Nephron (organoid): Measurements from ENCODE around the gene EPSTI1.

Experiments
- H3K27ac Mint-ChIP-seq, 3 experiments: 2 replicates each; pipeline ENCODE4 v1.8.0; 2020; ENCODE audit warnings: mixed read lengths in 3 of 3, mild to moderate bottlenecking in 2 of 3, moderate library complexity in 1 of 3
- H3K27me3 Mint-ChIP-seq: 2 replicates; pipeline ENCODE4 v1.8.0; 2021; ENCODE audit warnings: low read depth, mild to moderate bottlenecking, moderate library complexity, mixed read lengths
- H3K36me3 Mint-ChIP-seq: 2 replicates; pipeline ENCODE4 v1.8.0; 2020; ENCODE audit warnings: low read depth, mixed read lengths
- H3K4me1 Mint-ChIP-seq: 2 replicates; pipeline ENCODE4 v1.8.0; 2020; ENCODE audit warnings: mixed read lengths
- H3K4me3 Mint-ChIP-seq, 3 experiments: 2 replicates each; pipeline ENCODE4 v1.8.0; 2020; ENCODE audit warnings: mild to moderate bottlenecking in 3 of 3, mixed read lengths in 3 of 3, moderate library complexity in 2 of 3
- H3K9me3 Mint-ChIP-seq: 2 replicates; pipeline ENCODE4 v1.8.0; 2020; ENCODE audit warnings: mixed read lengths
- TF ChIP-seq, protein P1 (sequence below), 3 experiments: fragments of 200-600 bp; sonication (generic); IDR thresholded peaks; one replicate each; pipeline ENCODE4 v1.5.0; 2021; ENCODE audit warnings: antibody characterized with exemption in 3 of 3; ENCODE audit not compliant: unreplicated experiment in 3 of 3

The EPSTI1 gene

DNA sequence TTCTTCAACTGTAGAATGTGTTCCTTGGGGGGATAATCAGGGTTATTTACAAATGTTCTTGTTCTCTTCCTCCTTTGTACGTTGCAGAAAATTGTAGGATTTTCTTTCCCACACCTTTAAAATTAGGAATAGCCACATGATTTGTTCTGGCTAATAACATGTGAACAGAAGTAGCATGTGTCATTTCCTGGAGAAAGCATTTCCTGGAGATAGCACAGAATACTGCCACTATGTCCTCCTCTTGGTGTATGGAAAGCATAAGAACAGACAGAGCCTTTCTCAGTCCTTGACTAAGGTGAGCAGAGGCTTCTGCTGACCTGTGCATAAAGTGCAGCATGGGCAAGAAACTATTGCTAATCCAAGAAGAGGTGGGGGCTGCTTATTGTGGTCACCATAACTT lies 108.9 kb downstream of the EPSTI1 start:
- H3K27ac Mint-ChIP-seq, result peak overlapping the region in 2 of 3 experiments; percentile 46 to 69
- peaks cover 59% of the 10 kb centered on the region for H3K4me1 Mint-ChIP-seq
- no peaks in the 10 kb centered on the region for H3K27me3 Mint-ChIP-seq
- peaks cover 8% of the 10 kb centered on the region for H3K36me3 Mint-ChIP-seq
- peaks cover 4% of the 10 kb centered on the region for H3K9me3 Mint-ChIP-seq
- H3K4me3 Mint-ChIP-seq, result no peak overlapping the region
- TF ChIP-seq, protein P1, sequence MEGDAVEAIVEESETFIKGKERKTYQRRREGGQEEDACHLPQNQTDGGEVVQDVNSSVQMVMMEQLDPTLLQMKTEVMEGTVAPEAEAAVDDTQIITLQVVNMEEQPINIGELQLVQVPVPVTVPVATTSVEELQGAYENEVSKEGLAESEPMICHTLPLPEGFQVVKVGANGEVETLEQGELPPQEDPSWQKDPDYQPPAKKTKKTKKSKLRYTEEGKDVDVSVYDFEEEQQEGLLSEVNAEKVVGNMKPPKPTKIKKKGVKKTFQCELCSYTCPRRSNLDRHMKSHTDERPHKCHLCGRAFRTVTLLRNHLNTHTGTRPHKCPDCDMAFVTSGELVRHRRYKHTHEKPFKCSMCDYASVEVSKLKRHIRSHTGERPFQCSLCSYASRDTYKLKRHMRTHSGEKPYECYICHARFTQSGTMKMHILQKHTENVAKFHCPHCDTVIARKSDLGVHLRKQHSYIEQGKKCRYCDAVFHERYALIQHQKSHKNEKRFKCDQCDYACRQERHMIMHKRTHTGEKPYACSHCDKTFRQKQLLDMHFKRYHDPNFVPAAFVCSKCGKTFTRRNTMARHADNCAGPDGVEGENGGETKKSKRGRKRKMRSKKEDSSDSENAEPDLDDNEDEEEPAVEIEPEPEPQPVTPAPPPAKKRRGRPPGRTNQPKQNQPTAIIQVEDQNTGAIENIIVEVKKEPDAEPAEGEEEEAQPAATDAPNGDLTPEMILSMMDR (IDR thresholded peaks at IDR 0.05; ENCODE audit: unreplicated experiment in 3 of 3), result no peak

DNA sequence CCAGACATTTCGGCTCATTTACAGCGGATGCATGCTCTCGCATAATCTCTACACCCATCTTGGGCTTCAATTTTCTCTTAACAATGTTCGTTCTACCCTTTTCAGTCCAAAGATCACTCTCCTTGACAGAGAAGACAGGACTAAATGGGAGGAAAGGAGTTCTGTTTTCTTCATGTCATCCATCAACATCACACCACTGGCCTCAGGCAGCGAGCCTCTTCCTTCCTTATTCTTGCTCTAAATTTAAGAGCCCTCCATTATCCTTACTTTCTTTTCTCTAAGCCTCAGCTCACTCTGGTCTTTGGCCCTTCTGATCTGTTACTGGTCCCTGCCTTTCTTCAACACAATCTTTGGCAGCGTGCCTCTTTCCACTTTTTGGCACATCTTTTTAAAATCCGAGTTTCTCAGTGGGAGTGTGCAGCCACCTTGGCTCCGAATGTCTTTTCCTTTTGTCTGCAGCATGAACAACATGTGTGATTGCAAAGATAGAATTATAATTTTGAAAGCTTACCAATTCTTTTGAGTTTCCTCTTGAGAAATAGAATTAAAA lies 111.9 kb downstream of the EPSTI1 start:
- peaks cover 77% of the 10 kb centered on the region for H3K4me1 Mint-ChIP-seq
- H3K4me3 Mint-ChIP-seq, result peak overlapping the region; percentile 13 to 63 (median 53)
- H3K9me3 Mint-ChIP-seq, result peaks cover 4% of the 10 kb centered on the region
- H3K27me3 Mint-ChIP-seq, result no peaks in the 10 kb centered on the region
- peak overlapping the region; percentile 72 to 93 (median 81) for H3K27ac Mint-ChIP-seq
- TF ChIP-seq, protein P1 (IDR thresholded peaks at IDR 0.05; ENCODE audit: unreplicated experiment in 3 of 3), result no peak
- H3K36me3 Mint-ChIP-seq, result peaks cover 7% of the 10 kb centered on the region

DNA sequence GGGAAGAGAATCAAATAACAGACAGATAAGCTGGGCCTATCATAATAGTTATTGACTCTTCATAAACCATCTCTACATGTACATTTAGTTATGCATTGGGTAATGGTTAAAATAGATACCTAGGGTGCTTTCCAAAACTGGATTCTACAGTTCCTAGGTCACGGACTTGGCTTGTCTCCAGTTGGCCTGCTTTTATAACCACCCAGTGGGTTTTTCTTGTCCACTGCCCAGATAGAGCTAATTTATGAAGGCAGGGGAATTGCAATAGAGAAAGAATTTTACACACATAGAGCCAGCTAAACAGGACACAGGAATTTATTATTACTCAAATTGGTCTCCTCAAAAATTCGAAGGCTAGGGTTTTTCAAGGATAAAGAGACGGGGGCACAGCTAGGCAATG lies 113.3 kb downstream of the EPSTI1 start:
- Mint-ChIP-seq H3K4me3 (no peak overlapping the region), H3K27ac (peak overlapping the region; percentile 57 to 81 (median 67)), H3K27me3 (peaks cover 2% of the 10 kb centered on the region), H3K36me3 (peaks cover 7% of the 10 kb centered on the region), H3K9me3 (peaks cover 4% of the 10 kb centered on the region), H3K4me1 (peaks cover 77% of the 10 kb centered on the region)
- TF ChIP-seq, protein P1 (IDR thresholded peaks at IDR 0.05; ENCODE audit: unreplicated experiment in 3 of 3), result no peak

DNA sequence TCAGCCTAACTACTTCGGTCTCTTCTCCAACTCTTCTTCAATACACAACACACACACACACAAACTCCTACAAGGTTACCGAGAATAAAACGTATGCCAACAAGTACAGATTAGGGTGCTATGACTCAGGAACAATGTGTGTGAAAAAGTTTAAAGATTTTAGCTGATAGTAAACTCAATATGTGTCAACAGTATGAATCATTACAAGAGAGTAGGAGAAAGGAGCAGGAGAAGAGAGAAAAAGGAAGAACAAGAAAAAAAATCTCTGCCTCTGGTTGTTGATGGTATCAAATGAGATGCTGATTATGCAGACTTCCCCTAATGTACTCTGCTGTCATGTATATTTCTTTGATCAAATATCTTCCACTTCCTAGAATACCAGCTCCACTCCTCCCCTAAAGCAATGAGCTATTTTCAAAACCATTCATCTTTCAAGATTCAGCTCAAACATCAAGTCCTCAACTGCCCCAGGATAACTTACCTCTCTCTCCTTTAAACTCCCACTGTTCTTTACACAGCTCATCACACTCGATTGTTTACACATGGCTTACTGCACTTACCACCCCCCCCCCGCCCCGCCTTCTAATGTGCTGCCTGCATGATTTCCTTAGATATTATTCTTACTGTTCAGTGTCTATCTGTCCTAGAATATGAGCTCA lies 115.0 kb downstream of the EPSTI1 start:
- peaks cover 67% of the 10 kb centered on the region for H3K4me1 Mint-ChIP-seq
- H3K27ac Mint-ChIP-seq, result peak overlapping the region in 2 of 3 experiments; percentile 12 to 53
- H3K27me3 Mint-ChIP-seq, result peaks cover 18% of the 10 kb centered on the region
- H3K4me3 Mint-ChIP-seq, result peak overlapping the region in 1 of 3 experiments; percentile 2
- TF ChIP-seq, protein P1 (IDR thresholded peaks at IDR 0.05; ENCODE audit: unreplicated experiment in 3 of 3), result no peak
- peaks cover 7% of the 10 kb centered on the region for H3K36me3 Mint-ChIP-seq
- peaks cover 4% of the 10 kb centered on the region for H3K9me3 Mint-ChIP-seq

DNA sequence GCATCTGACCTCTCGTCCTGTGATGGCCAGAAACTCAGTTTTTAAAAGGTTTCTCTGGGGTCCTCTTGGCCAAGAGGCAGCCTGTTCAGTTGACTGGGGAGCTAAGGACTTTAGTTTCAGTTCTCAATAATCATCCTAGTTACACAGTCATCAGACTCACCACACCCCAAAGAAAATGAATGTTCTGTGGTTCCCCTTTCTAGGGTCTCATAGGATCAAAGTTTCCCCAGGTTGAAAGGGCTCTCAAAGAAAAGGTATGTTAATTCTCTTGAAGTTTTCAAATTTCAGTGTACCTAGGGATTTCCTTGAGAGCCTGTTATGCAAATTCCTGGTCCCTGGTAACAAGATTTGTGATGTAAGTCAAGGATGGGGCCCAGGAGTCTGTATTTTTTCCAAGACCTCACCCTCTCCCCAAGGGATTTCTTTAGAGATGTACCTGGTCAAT lies 115.7 kb downstream of the EPSTI1 start:
- Mint-ChIP-seq H3K4me1 (peaks cover 60% of the 10 kb centered on the region), H3K27ac (peak overlapping the region; percentile 54 to 92 (median 74)), H3K27me3 (peaks cover 24% of the 10 kb centered on the region), H3K9me3 (peaks cover 4% of the 10 kb centered on the region), H3K36me3 (peaks cover 7% of the 10 kb centered on the region), H3K4me3 (no peak overlapping the region)
- TF ChIP-seq, protein P1 (IDR thresholded peaks at IDR 0.05; ENCODE audit: unreplicated experiment in 3 of 3), result no peak
